GM12892 (cell line): Measurements from ENCODE around the gene ANKRD52.

Experiments used
- POLR2A ChIP-seq: IDR thresholded peaks from 2 replicates; pipeline ENCODE4 v1.6.1; 2011; ENCODE audit warnings: low read depth, low read length, control low read depth
- POLR2AphosphoS5 ChIP-seq: IDR thresholded peaks from 2 replicates; pipeline ENCODE4 v1.6.1; 2011; ENCODE audit warnings: low read depth, low read length, control low read depth
- TAF1 ChIP-seq: IDR thresholded peaks from 2 replicates; pipeline ENCODE4 v1.6.1; 2011; ENCODE audit warnings: low read depth, mild to moderate bottlenecking, control low read depth, low read length, borderline replicate concordance

DNA sequence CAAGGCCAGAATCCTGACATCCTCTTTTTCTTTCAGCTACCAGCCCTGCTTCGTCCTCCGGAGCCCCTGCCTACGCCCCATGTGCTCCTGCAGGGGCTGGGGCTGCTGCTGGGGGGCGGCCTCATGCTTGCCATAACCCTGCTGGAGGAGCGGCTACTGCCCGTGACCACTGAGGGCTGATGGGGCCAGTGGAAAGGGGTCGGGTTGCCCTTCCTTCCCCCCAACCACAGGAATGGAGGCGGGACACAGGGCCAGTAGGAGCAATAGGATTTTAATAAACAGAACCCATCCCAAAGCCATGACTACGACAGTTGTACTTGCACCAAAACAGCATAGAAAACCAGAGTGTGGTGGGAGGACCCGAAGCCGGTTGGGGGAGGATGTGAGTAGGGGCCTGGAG, 20.6 kb downstream of the ANKRD52 start:
- no peak for TF ChIP-seq POLR2AphosphoS5
- no peak for TF ChIP-seq POLR2A
- TF ChIP-seq TAF1, result no peak
